Bronchial epithelial cell (primary cell): Measurements from ENCODE around the gene REN. TPM values are rescaled to one million over a fixed set of nuclear protein-coding genes. Genes with fewer than 3 reads are reported as not detected.

Experiments used
- DNase-seq: peaks from one replicate; pipeline ENCODE4 v3.0.0-alpha.2; 2010; ENCODE audit warnings: low read depth
- FAIRE-seq: peaks from 2 replicates; lab custom pipeline; 2011; peaks lifted over from hg19 to GRCh38; lab: Jason Lieb, UNC
- H3K27me3 ChIP-seq: 2 replicates; pipeline ENCODE4 v1.5.1; 2011; ENCODE audit warnings: low read length; ENCODE audit not compliant: control insufficient read depth, insufficient read depth
- H3K36me3 ChIP-seq: 2 replicates; pipeline ENCODE4 v1.5.1; 2011; ENCODE audit warnings: low read length; ENCODE audit not compliant: control insufficient read depth, insufficient read depth
- H3K4me3 ChIP-seq: 2 replicates; pipeline ENCODE4 v1.5.1; 2011; ENCODE audit warnings: mild to moderate bottlenecking, low read depth, low read length, control low read depth
- total RNA-seq: library from RNA; depleted of rRNA; stranded (reverse); fragments of >200 nt; gene quantifications from 2 replicates; pipeline ENCODE4 v1.2.1, GENCODE V29; 2014
- TF ChIP-seq, protein P1 (sequence below): IDR thresholded peaks from 2 replicates; pipeline ENCODE4 v1.5.1; 2011; ENCODE audit warnings: mild to moderate bottlenecking, moderate library complexity, low read length, control low read depth, inconsistent platforms; ENCODE audit not compliant: insufficient read depth, severe bottlenecking

REN gene
- total RNA-seq, 1 donor from 2014 or later: 0.26 TPM

DNA sequence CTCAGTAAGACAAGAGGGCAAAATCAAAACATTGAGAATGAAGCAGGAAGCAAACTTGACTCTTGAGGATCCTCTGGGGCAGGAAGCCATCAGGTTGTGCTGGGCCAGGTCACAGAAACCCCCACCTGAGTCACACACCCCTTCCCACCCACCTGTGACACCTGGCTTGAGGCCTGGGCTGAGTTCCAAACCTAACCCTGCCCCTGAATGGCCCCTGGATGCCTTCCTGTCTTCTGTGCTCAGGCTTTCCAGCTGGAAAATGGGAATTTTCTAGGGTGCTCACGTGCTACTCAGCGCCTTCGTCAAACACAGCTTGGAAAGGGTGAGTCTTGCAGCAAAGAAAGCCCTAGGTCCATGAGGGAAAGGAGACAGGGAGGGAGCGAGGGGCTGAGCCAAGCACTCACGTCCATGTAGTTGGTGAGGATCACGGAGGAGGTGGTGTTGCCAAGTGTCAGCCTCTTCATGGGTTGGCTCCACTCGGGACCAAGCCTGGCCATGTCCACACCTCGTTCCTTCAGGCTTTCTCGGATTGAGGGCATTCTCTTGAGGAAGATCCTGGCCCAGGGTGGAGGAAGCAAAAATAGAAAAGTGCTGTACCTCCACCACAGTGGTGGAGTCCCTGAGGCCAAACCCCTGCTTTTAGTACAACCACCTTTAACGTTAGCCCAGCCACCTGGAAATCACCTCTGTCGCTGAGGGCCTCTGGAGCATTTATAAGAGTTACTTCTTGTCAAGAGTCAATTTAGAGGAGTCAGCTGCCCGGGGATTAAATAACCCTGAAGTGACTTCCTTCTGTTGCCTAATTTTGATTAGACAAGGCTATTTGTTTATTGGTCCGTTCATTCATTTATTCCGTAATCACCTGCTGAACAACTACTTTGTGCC is 4.3 kb downstream of the REN start:
- TF ChIP-seq, protein P1, sequence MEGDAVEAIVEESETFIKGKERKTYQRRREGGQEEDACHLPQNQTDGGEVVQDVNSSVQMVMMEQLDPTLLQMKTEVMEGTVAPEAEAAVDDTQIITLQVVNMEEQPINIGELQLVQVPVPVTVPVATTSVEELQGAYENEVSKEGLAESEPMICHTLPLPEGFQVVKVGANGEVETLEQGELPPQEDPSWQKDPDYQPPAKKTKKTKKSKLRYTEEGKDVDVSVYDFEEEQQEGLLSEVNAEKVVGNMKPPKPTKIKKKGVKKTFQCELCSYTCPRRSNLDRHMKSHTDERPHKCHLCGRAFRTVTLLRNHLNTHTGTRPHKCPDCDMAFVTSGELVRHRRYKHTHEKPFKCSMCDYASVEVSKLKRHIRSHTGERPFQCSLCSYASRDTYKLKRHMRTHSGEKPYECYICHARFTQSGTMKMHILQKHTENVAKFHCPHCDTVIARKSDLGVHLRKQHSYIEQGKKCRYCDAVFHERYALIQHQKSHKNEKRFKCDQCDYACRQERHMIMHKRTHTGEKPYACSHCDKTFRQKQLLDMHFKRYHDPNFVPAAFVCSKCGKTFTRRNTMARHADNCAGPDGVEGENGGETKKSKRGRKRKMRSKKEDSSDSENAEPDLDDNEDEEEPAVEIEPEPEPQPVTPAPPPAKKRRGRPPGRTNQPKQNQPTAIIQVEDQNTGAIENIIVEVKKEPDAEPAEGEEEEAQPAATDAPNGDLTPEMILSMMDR: no peak
- FAIRE-seq: no peak
- H3K36me3 ChIP-seq: no peaks in the 10 kb centered on the region

DNA sequence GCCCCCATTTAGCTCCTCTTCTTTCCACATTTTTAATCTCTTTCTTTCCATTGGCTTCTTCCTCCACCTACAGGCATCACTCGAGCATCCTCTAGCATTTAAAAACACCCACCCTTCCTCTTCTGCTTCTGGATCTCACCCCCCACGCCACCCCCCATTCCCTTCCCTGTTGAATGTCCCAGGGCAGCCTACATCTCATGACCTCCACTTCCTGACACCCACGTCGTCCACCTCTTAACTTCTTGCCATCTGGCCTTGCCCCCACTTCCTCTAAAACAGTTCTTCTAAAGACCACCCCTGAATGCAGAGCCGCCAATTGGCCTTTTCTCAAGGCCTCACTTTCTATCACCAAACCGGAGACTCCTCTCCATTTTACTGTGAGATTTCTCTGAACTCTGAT is 8.2 kb downstream of the REN start:
- Histone ChIP-seq H3K36me3 (no peaks in the 10 kb centered on the region), H3K27me3 (no peaks in the 10 kb centered on the region), H3K4me3 (no peak overlapping the region)
- TF ChIP-seq, protein P1: no peak
- DNase-seq (no peak), FAIRE-seq (no peak)

More for the DNA sequence above, 4.3 kb downstream of the REN start:
- DNase-seq: no peak
- H3K4me3 ChIP-seq: no peak overlapping the region
- no peaks in the 10 kb centered on the region for H3K27me3 ChIP-seq

DNA sequence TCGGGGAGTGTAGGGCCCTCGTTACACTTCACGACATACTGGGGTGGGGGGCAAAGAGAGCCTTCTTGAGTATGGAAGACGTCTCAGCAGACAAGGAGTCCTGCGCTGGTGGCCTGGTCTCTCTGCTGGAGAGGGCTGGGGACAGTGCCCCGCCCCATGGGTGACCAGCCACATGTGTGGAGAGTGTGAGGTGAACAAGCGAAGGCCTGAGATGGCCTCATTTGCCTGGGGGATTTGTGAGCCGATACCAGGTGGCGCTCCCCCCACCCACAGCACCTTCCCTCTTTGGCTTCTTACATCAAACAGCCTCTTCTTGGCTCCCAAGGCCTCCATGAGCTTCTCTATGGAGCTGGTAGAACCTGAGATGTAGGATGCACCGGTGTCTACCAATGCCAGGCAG is 10.3 kb downstream of the REN start:
- Histone ChIP-seq H3K27me3 (no peaks in the 10 kb centered on the region), H3K36me3 (no peaks in the 10 kb centered on the region), H3K4me3 (no peak overlapping the region)
- FAIRE-seq: no peak
- DNase-seq: no peak
- TF ChIP-seq, protein P1: no peak

DNA sequence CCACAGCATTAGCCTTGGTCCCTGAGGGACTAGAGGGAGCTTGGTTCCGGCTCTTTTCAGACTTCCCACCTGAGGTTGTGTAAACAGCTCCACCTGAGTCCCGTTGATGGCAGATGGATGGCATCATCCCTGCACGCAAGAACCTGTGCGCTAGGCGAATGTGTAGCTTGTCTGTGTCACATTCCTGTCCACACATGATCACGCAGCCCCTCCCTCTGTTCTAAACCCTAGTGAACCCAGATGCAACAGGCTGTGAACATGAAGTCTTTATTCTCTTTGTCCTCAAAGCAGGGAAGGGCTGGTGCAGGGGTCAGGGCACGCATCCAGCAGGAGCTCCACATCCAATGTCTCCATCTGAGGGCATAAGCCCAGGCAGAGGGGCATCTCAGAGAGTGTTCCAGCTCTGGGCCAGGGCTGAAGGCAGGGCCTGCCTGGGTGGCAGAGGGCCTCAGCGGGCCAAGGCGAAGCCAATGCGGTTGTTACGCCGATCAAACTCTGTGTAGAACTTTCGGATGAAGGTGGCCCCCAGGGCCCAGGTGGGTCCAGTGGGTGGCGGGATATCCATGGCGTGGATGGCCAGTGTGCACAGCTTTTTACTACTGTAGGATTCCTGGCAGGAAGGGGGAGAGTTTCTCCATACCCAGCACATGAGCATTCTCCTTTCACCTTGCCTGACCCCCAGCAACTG is 11.4 kb downstream of the REN start:
- DNase-seq: peak; percentile 97
- Histone ChIP-seq H3K36me3 (no peaks in the 10 kb centered on the region), H3K27me3 (no peaks in the 10 kb centered on the region), H3K4me3 (no peak overlapping the region)
- peak; percentile 100 for FAIRE-seq
- TF ChIP-seq, protein P1: no peak

DNA sequence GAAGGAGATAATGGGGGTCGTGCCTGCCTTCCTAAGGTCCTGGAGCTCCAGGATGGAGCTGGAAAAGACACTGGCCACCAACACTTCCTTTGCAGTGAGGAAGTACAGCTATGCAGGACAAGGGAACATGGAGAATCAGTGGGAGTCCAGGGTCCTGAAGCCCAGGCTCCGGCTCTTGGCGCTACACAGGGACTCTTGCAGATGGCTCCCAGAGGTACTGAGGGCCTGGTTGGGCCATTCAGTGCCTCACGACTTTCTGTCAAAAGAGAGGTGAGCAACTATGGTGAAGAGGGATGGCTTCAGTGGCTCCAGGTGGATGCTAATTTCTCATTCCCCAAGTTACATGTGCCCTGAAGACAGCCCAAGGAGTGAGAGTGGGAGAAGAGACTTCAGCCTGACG is 12.5 kb downstream of the REN start:
- Histone ChIP-seq H3K36me3 (no peaks in the 10 kb centered on the region), H3K27me3 (no peaks in the 10 kb centered on the region), H3K4me3 (no peak overlapping the region)
- TF ChIP-seq, protein P1: no peak
- FAIRE-seq: no peak
- DNase-seq: no peak
